GM12878 (cell line): ENCODE measurements around the gene TTLL1. TPM values are rescaled to one million over a fixed set of nuclear protein-coding genes. Genes with fewer than 3 reads are reported as not detected.

Experiments used
- ATAC-seq: fragments of 200-7000 bp; cut with Tn5 transposase; 3 replicates; pipeline ENCODE4 v1.9.1; 2020; ENCODE audit warnings: mild to moderate bottlenecking, moderate library complexity
- BruUV-seq: library from RNA; stranded (reverse); fragments of 400-500 nt; replicated peaks from 2 replicates; lab custom pipeline; 2021; lab: Mats Ljungman, UMichigan
- CTCF ChIA-PET: fragments of 300-600 bp; sonication (Branson Sonifier 250); formaldehyde crosslinking; extraction: SDS; loops from one replicate; lab custom pipeline; 2021; ENCODE audit warnings: inconsistent platforms; lab: Yijun Ruan, JAX
- POLR2A ChIA-PET: fragments of 350-600 bp; formaldehyde crosslinking; extraction: SDS; loops from one replicate; lab custom pipeline; 2021; ENCODE audit warnings: inconsistent platforms; lab: Charles Lee
- RAD21 ChIA-PET: fragments of 300-600 bp; sonication (Branson Sonifier 250); formaldehyde crosslinking; loops from one replicate; lab custom pipeline; 2023; ENCODE audit warnings: antibody characterized with exemption; ENCODE audit not compliant: unreplicated experiment; lab: Charles Lee
- SMC1A ChIA-PET: fragments of 300-600 bp; sonication (Branson Sonifier 250); formaldehyde crosslinking; loops from one replicate; lab custom pipeline; 2023; ENCODE audit not compliant: unreplicated experiment, uncharacterized antibody; lab: Charles Lee
- DNase-seq: peaks from one replicate; pipeline ENCODE4 v3.0.0-alpha.2; 2011; ENCODE audit warnings: low read depth, low spot score
- FAIRE-seq: peaks from 3 replicates; lab custom pipeline; 2011; peaks lifted over from hg19 to GRCh38; lab: Jason Lieb, UNC
- H2AFZ ChIP-seq: 2 replicates; pipeline ENCODE4 v1.6.0; 2011; ENCODE audit warnings: low read depth, low read length, control low read depth; ENCODE audit not compliant: control insufficient read depth
- H3K27ac ChIP-seq: 2 replicates; pipeline ENCODE4 v1.5.1; 2011; ENCODE audit warnings: control low read depth; ENCODE audit not compliant: control insufficient read depth, insufficient read depth
- H3K27me3 ChIP-seq, 2 experiments: replicated peaks in 1 of 2; 2 replicates each; pipeline versions ENCODE4 v1.6.0 to v1.6.1; 2011; ENCODE audit warnings: low read length in 1 of 2; ENCODE audit not compliant: control insufficient read depth in 2 of 2, insufficient read depth in 2 of 2
- H3K36me3 ChIP-seq, 2 experiments: 2 replicates each; pipeline ENCODE4 v1.5.1; 2011; ENCODE audit warnings: low read length in 1 of 2; ENCODE audit not compliant: control insufficient read depth in 2 of 2, insufficient read depth in 2 of 2
- H3K4me1 ChIP-seq: 2 replicates; pipeline ENCODE4 v1.6.1; 2011; ENCODE audit warnings: mild to moderate bottlenecking, low read length, moderate library complexity, mixed read lengths; ENCODE audit not compliant: control insufficient read depth, insufficient read depth
- H3K4me2 ChIP-seq: 2 replicates; pipeline ENCODE4 v1.6.0; 2011; ENCODE audit warnings: control low read depth; ENCODE audit not compliant: control insufficient read depth, insufficient read depth
- H3K4me3 ChIP-seq: fragments of 200-600 bp; sonication (generic); 2 replicates; pipeline ENCODE4 v1.5.1; 2016
- H3K79me2 ChIP-seq: 2 replicates; pipeline ENCODE4 v1.6.0; 2011; ENCODE audit warnings: low read length; ENCODE audit not compliant: control insufficient read depth, insufficient read depth
- H3K9ac ChIP-seq: 2 replicates; pipeline ENCODE4 v1.8.0; 2011; ENCODE audit warnings: low read length, control low read depth, mixed read lengths; ENCODE audit not compliant: control insufficient read depth, insufficient read depth
- H3K9me3 ChIP-seq: replicated peaks from 3 replicates; pipeline ENCODE4 v1.5.1; 2011; ENCODE audit warnings: mild to moderate bottlenecking, low read length; ENCODE audit not compliant: control insufficient read depth, insufficient read depth
- H4K20me1 ChIP-seq: 2 replicates; pipeline ENCODE4 v1.6.0; 2011; ENCODE audit not compliant: control insufficient read depth, insufficient read depth
- BCL11A ChIP-seq: IDR thresholded peaks from 2 replicates; pipeline ENCODE4 v1.6.1; 2011; ENCODE audit warnings: low read depth, low read length
- CBX3 ChIP-seq: fragments of 200-600 bp; sonication (generic); IDR thresholded peaks from 2 replicates; pipeline ENCODE4 v1.6.1; 2016; ENCODE audit warnings: low read depth, borderline replicate concordance
- DPF2 ChIP-seq: fragments of 450-650 bp; IDR thresholded peaks from 2 replicates; pipeline ENCODE4 v1.6.1; 2017; ENCODE audit warnings: mild to moderate bottlenecking
- IKZF2 ChIP-seq, 2 experiments: fragments of 450-650 bp; IDR thresholded peaks; 2 replicates each; pipeline ENCODE4 v1.6.1; 2017; ENCODE audit warnings: mild to moderate bottlenecking in 2 of 2, moderate library complexity in 2 of 2
- MEF2A ChIP-seq: IDR thresholded peaks from 2 replicates; pipeline ENCODE4 v1.6.1; 2011; ENCODE audit warnings: low read depth, mild to moderate bottlenecking, low read length, moderate library complexity; ENCODE audit not compliant: insufficient read depth
- NFXL1 ChIP-seq: fragments of 450-650 bp; IDR thresholded peaks from 2 replicates; pipeline ENCODE4 v1.6.1; 2017; ENCODE audit warnings: antibody characterized with exemption, mild to moderate bottlenecking, borderline replicate concordance
- PAX5 ChIP-seq: IDR thresholded peaks from 2 replicates; pipeline ENCODE4 v1.6.1; 2011; ENCODE audit warnings: low read depth, low read length, borderline replicate concordance
- PAX8 ChIP-seq: fragments of 450-650 bp; IDR thresholded peaks from 2 replicates; pipeline ENCODE4 v1.6.1; 2017; ENCODE audit warnings: mild to moderate bottlenecking, moderate library complexity
- RAD51 ChIP-seq: fragments of 450-650 bp; IDR thresholded peaks from 2 replicates; pipeline ENCODE4 v1.6.1; 2016; ENCODE audit warnings: moderate library complexity, mild to moderate bottlenecking, inconsistent platforms
- SUPT20H ChIP-seq: IDR thresholded peaks from 2 replicates; pipeline ENCODE4 v1.6.1; 2011; ENCODE audit warnings: low read depth, mild to moderate bottlenecking, low read length, moderate library complexity, borderline replicate concordance; ENCODE audit not compliant: control insufficient read depth
- WGBS: methylation state at CpG from one replicate; pipeline ENCODE4 v1.1.6; 2016; ENCODE audit warnings: low lambda C conversion rate; ENCODE audit not compliant: insufficient replicate concordance, insufficient coverage; ENCODE audit errors: missing lambda C conversion rate; 5-methylcytosine and 5-hydroxymethylcytosine counted together
- in situ Hi-C: fragments of 300-500 bp; cut with MboI; formaldehyde crosslinking; loops from 9 replicates; pipeline ENCODE4 v1.14.3; 2018; ENCODE audit warnings: mixed read lengths
- intact Hi-C: fragments of 100-400 bp; cut with micrococcal nuclease; formaldehyde crosslinking; loops from one replicate; pipeline ENCODE4 v1.14.2; 2022; ENCODE audit not compliant: unreplicated experiment
- polyA plus RNA-seq, 11 experiments: library from polyadenylated mRNA; depleted of rRNA in 4 of 11; unstranded in 6 of 11; stranded (reverse) in 5 of 11; fragments of >200 nt; fragmentation: Nextera tagmentation in 4 of 11; fragmentation: Illumina TruSeq in 1 of 11; extraction: Ambion mirVana in 4 of 11; extraction: Trizol in 1 of 11; gene quantifications; 1 replicate in 1 of 11; 2 replicates in 10 of 11; pipeline versions ENCODE4 v1.2.1 to v1.2.3, GENCODE V29; 2011 to 2016; ENCODE audit warnings: inconsistent platforms in 2 of 11, missing spikeins in 2 of 11, low read depth in 1 of 11
- total RNA-seq, 4 experiments: library from RNA; depleted of rRNA in 3 of 4; stranded (reverse); fragments of >200 nt in 3 of 4; fragmentation: Illumina TruSeq in 1 of 4; extraction: Trizol in 1 of 4; gene quantifications; 2 replicates each; pipeline versions ENCODE4 v1.2.1 to v1.2.3, GENCODE V29; 2013 to 2021
- TF ChIP-seq, protein P1 (sequence below): fragments of 450-650 bp; formaldehyde crosslinking; IDR thresholded peaks from 2 replicates; pipeline ENCODE4 v1.4.0; 2020; ENCODE audit warnings: mild to moderate bottlenecking, moderate library complexity

The TTLL1 gene
- total and polyA plus RNA-seq, 10 of the 15 experiments (the other 5 are each of a cell fraction or from before 2014, with no cell fraction given) = 0.39 to 4.8 (median 3.2) TPM

DNA sequence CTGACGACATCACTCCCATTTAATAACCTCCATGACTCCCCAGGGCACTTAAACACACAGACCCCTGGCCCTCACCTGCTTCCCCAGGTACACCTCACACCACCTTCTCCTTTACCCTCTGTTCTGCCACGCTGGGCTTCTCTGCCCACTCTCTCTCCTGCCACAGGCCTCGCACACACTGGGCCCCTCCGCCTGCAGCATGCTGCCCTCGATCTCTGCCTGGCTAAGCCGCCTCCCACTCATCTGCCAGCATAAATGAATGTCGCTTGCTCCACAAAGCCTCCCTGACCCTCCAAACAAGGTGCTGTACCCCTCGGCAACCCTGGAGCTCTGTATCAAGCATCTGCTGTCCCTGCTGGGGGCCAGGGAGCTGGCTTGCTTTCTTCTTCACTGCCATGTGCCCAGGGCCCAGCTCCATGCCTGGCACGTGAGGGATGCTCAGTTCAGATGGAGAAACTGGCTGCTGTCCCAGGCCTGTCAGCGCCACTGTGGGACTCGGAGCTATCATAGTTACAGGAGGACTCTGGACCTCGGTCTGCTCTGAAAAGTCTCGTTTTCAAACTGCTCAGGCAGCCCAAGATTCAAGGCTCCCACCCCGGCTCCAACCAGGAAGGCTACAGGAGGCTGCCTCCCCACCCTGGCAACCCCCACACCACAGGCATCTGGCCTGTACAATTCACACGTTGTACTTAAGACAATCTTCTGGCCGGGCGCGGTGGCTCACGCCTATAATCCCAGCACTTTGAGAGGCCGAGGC is 11.9 kb downstream of the TTLL1 start:
- Histone ChIP-seq H3K4me3 (no peak overlapping the region), H3K79me2 (no peaks in the 10 kb centered on the region), H3K27ac (no peak overlapping the region), H2AFZ (no peak overlapping the region), H3K4me1 (no peaks in the 10 kb centered on the region), H3K4me2 (no peak overlapping the region), H3K9me3 (no peaks in the 10 kb centered on the region), H3K9ac (no peak overlapping the region), H4K20me1 (no peaks in the 10 kb centered on the region), H3K27me3 (no peaks in the 10 kb centered on the region), H3K36me3 (no peaks in the 10 kb centered on the region)
- FAIRE-seq (no peak), ATAC-seq (no peak), DNase-seq (no peak)
- CTCF ChIA-PET = no interaction called here
- SMC1A ChIA-PET = no interaction called here
- in situ Hi-C loops (no loop called here), intact Hi-C loops (no loop called here)
- TF ChIP-seq NFXL1 (no peak), MEF2A (no peak), RAD51 (no peak), BCL11A (no peak), PAX5 (no peak), PAX8 (no peak), SUPT20H (no peak), IKZF2 (IDR thresholded peaks at IDR 0.05) (no peak), CBX3 (no peak), DPF2 (no peak)
- TF ChIP-seq, protein P1, sequence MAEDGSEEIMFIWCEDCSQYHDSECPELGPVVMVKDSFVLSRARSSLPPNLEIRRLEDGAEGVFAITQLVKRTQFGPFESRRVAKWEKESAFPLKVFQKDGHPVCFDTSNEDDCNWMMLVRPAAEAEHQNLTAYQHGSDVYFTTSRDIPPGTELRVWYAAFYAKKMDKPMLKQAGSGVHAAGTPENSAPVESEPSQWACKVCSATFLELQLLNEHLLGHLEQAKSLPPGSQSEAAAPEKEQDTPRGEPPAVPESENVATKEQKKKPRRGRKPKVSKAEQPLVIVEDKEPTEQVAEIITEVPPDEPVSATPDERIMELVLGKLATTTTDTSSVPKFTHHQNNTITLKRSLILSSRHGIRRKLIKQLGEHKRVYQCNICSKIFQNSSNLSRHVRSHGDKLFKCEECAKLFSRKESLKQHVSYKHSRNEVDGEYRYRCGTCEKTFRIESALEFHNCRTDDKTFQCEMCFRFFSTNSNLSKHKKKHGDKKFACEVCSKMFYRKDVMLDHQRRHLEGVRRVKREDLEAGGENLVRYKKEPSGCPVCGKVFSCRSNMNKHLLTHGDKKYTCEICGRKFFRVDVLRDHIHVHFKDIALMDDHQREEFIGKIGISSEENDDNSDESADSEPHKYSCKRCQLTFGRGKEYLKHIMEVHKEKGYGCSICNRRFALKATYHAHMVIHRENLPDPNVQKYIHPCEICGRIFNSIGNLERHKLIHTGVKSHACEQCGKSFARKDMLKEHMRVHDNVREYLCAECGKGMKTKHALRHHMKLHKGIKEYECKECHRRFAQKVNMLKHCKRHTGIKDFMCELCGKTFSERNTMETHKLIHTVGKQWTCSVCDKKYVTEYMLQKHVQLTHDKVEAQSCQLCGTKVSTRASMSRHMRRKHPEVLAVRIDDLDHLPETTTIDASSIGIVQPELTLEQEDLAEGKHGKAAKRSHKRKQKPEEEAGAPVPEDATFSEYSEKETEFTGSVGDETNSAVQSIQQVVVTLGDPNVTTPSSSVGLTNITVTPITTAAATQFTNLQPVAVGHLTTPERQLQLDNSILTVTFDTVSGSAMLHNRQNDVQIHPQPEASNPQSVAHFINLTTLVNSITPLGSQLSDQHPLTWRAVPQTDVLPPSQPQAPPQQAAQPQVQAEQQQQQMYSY (CRISPR knock-in tag) = no peak
- RAD21 ChIA-PET = no interaction called here
- BruUV-seq = no TSS peak
- 62% methylated on average over 20 of the region's 20 CpGs for WGBS
- POLR2A ChIA-PET = no interaction called here
